GM19239 (cell line): Measurements from ENCODE around the gene POTED.
"Not testable (repeated sequence)": the region's sequence is repeated elsewhere in the genome, so short reads cannot be mapped to it uniquely, and the experiment has no call there.

Source experiments
- DNase-seq: peaks from one replicate; pipeline ENCODE4 v3.0.0; 2011; ENCODE audit warnings: low spot score; ENCODE audit not compliant: insufficient read length
- FAIRE-seq: peaks from 2 replicates; lab custom pipeline; 2011; peaks lifted over from hg19 to GRCh38; lab: Jason Lieb, UNC

Gene POTED

GRCh38 chr21:13609477-13609876 is at the start of gene POTED:
POTED (plus strand) TSS chr21:13609777; CDS start chr21:13610229, 452 bp downstream.
- DNase-seq, FAIRE-seq: not testable (repeated sequence)

- FAIRE-seq, DNase-seq: not testable (repeated sequence)
Observed at GRCh38 chr21:13650101-13650500, 40.5 kb downstream of the POTED start.

GRCh38 chr21:13651746-13652145 is 42.2 kb downstream of the POTED start:
- not testable (repeated sequence) for DNase-seq, FAIRE-seq
